Omental fat pad (tissue), 4 donors: ENCODE measurements around the gene SLC1A4. TPM values are rescaled to one million over a fixed set of nuclear protein-coding genes. Genes with fewer than 3 reads are reported as not detected.
"Not testable (repeated sequence)": the region's sequence is repeated elsewhere in the genome, so short reads cannot be mapped to it uniquely, and the experiment has no call there.

Source experiments
- ATAC-seq: fragments of 150-250 bp; one replicate; pipeline ENCODE4 v1.9.1; 2016; ENCODE audit warnings: mild to moderate bottlenecking, moderate library complexity; ENCODE audit not compliant: low FRiP score
- DNase-seq: peaks from one replicate; pipeline ENCODE4 v3.0.0-alpha.2; 2019; ENCODE audit warnings: low spot score
- total RNA-seq, 4 donors: library from RNA; depleted of rRNA; stranded (reverse); fragments of >200 nt; gene quantifications; one replicate each; pipeline ENCODE4 v1.1.0, GENCODE V29; 2016
- TF ChIP-seq, protein P1 (sequence below), 3 donors: fragments of 450-650 bp; IDR thresholded peaks; one replicate each; pipeline ENCODE4 v1.5.1; 2016 to 2017; ENCODE audit warnings: antibody characterized with exemption in 3 of 3, mild to moderate bottlenecking in 3 of 3, moderate library complexity in 2 of 3

SLC1A4 gene
- total RNA-seq, 4 donors from 2014 or later: 6.5 to 14.4 (median 7.0) TPM

DNA sequence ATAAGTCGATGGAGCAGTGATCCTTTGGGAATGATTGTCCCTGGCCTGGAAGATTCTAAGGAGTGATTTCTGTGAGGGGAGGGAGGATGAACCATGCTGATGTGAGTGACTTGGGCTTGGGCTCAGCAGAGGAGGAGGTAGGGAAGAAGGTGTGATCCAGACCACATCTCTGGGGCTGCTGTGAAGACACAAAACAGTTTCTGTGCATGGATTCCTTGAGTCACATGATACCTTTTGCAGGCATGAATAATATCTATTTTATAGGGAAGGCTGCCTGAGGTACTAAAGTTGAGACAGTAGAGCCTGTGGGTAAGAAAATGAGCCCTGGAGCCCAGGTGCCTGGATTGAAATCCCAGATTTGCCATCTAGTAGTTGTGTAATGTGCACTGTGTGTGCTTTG, 29.8 kb downstream of the SLC1A4 start:
- DNase-seq (no peak), ATAC-seq (no peak)
- TF ChIP-seq, protein P1, sequence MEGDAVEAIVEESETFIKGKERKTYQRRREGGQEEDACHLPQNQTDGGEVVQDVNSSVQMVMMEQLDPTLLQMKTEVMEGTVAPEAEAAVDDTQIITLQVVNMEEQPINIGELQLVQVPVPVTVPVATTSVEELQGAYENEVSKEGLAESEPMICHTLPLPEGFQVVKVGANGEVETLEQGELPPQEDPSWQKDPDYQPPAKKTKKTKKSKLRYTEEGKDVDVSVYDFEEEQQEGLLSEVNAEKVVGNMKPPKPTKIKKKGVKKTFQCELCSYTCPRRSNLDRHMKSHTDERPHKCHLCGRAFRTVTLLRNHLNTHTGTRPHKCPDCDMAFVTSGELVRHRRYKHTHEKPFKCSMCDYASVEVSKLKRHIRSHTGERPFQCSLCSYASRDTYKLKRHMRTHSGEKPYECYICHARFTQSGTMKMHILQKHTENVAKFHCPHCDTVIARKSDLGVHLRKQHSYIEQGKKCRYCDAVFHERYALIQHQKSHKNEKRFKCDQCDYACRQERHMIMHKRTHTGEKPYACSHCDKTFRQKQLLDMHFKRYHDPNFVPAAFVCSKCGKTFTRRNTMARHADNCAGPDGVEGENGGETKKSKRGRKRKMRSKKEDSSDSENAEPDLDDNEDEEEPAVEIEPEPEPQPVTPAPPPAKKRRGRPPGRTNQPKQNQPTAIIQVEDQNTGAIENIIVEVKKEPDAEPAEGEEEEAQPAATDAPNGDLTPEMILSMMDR (IDR thresholded peaks at IDR 0.05): no peak

DNA sequence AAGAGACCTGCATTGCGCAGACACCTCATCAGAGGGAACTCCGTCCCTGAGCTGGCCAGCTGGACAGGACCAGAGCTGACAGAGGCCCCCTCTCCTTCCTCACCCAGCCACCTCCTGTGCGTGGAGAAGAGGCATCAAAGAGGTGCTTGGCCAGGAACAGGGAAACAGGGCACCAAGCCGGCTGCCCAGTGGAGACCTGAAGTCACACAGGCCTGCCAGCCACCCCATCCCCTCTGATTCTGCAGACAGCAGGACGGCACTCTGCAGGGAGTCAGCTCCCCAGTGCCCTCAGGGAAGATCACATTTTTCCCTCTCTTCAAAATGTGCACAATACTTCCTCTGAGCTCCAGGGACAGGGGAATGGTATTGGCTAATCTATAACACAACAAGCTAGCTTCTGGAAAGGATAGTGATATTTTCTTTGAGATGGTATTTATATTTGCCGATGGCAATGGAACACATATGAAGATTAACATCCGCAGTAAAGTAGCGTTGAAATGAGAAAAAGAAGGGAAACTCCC, 30.5 kb downstream of the SLC1A4 start:
- no peak for ATAC-seq
- DNase-seq: no peak
- TF ChIP-seq, protein P1 (IDR thresholded peaks at IDR 0.05): no peak

DNA sequence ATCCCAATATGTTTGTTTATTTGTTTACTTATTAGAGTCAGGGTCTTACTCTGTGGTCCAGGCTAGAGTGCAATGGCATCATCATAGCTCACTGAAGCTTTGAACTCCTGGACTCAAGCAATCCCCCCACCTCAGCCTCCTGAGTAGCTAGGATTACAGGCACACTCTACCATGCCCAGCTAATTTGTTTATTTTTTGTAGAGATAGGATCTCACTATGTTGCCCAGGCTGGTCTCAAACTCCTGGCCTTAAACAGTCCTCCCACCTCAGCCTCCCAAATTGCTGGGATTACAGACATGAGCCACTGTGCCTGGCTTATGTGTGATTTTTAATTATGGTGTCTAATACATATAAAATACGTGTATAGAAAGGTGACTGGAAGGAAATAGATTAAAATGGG, 31.1 kb downstream of the SLC1A4 start:
- not testable (repeated sequence) for DNase-seq

DNA sequence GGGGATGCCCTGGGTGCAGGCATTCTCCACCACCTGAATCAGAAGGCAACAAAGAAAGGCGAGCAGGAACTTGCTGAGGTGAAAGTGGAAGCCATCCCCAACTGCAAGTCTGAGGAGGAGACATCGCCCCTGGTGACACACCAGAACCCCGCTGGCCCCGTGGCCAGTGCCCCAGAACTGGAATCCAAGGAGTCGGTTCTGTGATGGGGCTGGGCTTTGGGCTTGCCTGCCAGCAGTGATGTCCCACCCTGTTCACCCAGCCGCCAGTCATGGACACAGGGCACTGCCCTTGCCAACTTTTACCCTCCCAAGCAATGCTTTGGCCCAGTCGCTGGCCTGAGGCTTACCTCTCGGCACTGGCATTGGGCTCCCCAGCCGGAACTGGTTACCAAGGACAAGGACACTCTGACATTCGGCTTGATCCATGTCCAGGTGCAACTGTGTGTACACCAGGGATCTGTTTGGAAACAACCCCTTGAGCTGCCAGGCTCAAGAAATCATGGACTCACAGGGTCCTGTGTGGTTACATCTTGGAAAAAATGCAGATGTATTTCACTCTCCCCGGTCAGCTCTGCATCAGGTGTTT, 31.8 kb downstream of the SLC1A4 start:
- ATAC-seq (no peak), DNase-seq (no peak)
- TF ChIP-seq, protein P1 (IDR thresholded peaks at IDR 0.05): no peak

More for the DNA sequence above, 31.1 kb downstream of the SLC1A4 start:
- not testable (repeated sequence) for ATAC-seq

DNA sequence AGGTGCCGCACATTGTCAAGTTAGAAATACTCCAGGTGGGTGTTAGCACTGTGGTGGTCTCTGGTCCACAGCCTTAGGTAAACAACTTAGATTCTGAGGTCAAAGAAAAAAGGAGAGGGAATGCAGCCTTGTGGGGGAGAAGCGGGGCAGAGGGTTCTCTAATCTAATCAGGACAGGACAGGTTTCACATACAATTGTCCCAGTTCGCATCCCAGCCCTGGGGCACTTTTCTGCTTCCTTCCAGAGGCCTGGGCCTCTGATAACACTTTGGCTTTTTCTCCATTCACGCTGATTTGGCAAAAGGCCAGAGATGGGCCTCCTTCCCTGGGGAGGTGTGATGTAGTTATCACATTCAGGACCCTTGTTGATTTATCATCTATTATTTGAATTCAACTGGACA, 32.5 kb downstream of the SLC1A4 start:
- ATAC-seq: no peak
- DNase-seq: no peak
- TF ChIP-seq, protein P1 (IDR thresholded peaks at IDR 0.05): no peak

DNA sequence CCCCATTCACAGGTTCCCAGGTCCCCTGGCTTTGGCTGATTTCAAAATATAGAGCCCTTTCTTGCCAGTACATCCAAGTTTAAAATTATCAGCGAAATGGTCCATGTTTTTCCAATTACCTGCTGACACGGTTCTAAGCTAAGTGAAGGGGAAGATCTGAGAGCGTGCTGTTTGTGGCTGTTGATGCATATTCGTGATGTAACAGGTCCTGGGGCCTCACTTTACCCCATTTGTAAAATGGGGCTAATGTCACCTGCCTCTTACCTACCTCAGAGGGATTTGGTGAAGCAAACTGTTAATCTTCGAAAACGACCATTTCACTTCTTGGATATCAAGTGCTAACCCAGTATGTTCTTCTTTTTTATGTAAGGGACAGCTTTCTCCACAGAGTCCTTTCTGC, 33.0 kb downstream of the SLC1A4 start:
- TF ChIP-seq, protein P1 (IDR thresholded peaks at IDR 0.05): no peak
- DNase-seq (no peak), ATAC-seq (no peak)

DNA sequence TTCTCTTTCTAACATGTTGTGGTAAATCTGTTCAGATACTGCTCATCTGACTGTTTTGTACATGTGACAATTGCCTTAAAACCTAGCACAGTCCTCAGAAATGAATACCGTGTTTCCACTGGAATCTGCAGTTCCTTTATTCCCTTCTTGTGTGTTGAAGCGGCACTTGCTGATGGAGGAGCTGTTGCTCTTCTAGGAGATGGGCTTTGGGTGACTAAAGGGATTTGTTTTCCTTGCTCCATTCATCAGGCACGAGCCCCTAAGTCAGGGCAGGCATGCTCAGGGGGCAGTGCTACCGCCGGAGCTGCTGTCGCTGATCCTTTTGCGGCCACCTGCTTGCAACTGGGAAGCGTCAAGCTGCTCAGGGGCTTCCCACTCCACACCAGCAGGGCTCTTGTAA, 34.5 kb downstream of the SLC1A4 start:
- TF ChIP-seq, protein P1 (IDR thresholded peaks at IDR 0.05): no peak
- ATAC-seq (no peak), DNase-seq (no peak)
